HCT116 (cell line): ENCODE measurements around the gene WDHD1. TPM values are rescaled to one million over a fixed set of nuclear protein-coding genes. Genes with fewer than 3 reads are reported as not detected.

ENCODE experiments used
- ATAC-seq: fragments of 200-7000 bp; cut with Tn5 transposase; 2 replicates; pipeline ENCODE4 v1.9.1; 2020; ENCODE audit warnings: mild to moderate bottlenecking, moderate library complexity
- BruUV-seq: library from RNA; stranded (reverse); fragments of 400-500 nt; replicated peaks from 2 replicates; lab custom pipeline; 2021; lab: Mats Ljungman, UMichigan
- CTCF ChIA-PET: fragments of 300-600 bp; sonication (Branson Sonifier 250); formaldehyde crosslinking; loops from one replicate; lab custom pipeline; 2021; ENCODE audit warnings: antibody characterized with exemption; lab: Charles Lee
- POLR2A ChIA-PET: fragments of 300-600, 350-600 bp; sonication (Branson Sonifier 250); formaldehyde crosslinking; loops from one replicate; lab custom pipeline; 2021; ENCODE audit warnings: antibody characterized with exemption; lab: Charles Lee
- RAD21 ChIA-PET, 2 experiments: fragments of 300-600 bp; sonication (Branson Sonifier 250); formaldehyde crosslinking; loops; one replicate each; lab custom pipeline; 2023; ENCODE audit warnings: low total read pairs in 2 of 2; ENCODE audit not compliant: uncharacterized antibody in 2 of 2, unreplicated experiment in 2 of 2, low non-redundant PET in 1 of 2; lab: Charles Lee
- DNase-seq: peaks from one replicate; pipeline ENCODE4 v3.0.0-alpha.2; 2010; ENCODE audit warnings: low read depth, low spot score
- H2AFZ ChIP-seq: fragments of 200-600 bp; shearing (Covaris generic), sonication (generic); 2 replicates; pipeline ENCODE4 v1.6.1; 2017; ENCODE audit warnings: low read depth, mixed run types, mixed read lengths, antibody characterized with exemption, low read length; ENCODE audit not compliant: poor library complexity, severe bottlenecking
- H3K27ac ChIP-seq: 2 replicates; pipeline ENCODE4 v1.5.1; 2012; ENCODE audit warnings: low read depth, low read length
- H3K27me3 ChIP-seq: fragments of 200-600 bp; sonication (generic); 2 replicates; pipeline ENCODE4 v1.6.1; 2016; ENCODE audit warnings: mixed run types, low read length, mixed read lengths; ENCODE audit not compliant: insufficient read depth
- H3K36me3 ChIP-seq, 2 experiments: fragments of 200-500 bp in 1 of 2; fragments of 200-600 bp in 1 of 2; sonication (Bioruptor generic) in 1 of 2; sonication (generic) in 1 of 2; 2 replicates each; pipeline versions ENCODE4 v1.5.1 to v1.6.1; 2014 to 2016; ENCODE audit warnings: low read length in 2 of 2, inconsistent platforms in 1 of 2, mixed read lengths in 1 of 2, mixed run types in 1 of 2; ENCODE audit not compliant: insufficient read depth in 2 of 2, control insufficient read depth in 1 of 2
- H3K4me1 ChIP-seq, 2 experiments: fragments of 200-600 bp in 1 of 2; sonication (generic) in 1 of 2; 2 replicates each; pipeline versions ENCODE4 v1.5.1 to v1.6.1; 2012 to 2017; ENCODE audit warnings: low read length in 2 of 2, inconsistent platforms in 1 of 2, mild to moderate bottlenecking in 1 of 2, mixed read lengths in 1 of 2, mixed run types in 1 of 2, moderate library complexity in 1 of 2; ENCODE audit not compliant: insufficient read depth in 2 of 2, control insufficient read depth in 1 of 2
- H3K4me2 ChIP-seq: fragments of 200-600 bp; sonication (generic); 2 replicates; pipeline ENCODE4 v1.6.1; 2017; ENCODE audit warnings: mixed run types, low read length, mixed read lengths
- H3K4me3 ChIP-seq, 2 experiments: fragments of 200-600 bp in 1 of 2; sonication (generic) in 1 of 2; replicated peaks in 1 of 2; 2 replicates each; pipeline ENCODE4 v1.5.1; 2011 to 2016; ENCODE audit warnings: low read length in 2 of 2, control low read depth in 1 of 2, low read depth in 1 of 2, mild to moderate bottlenecking in 1 of 2, mixed read lengths in 1 of 2, mixed run types in 1 of 2
- H3K79me2 ChIP-seq: fragments of 200-600 bp; sonication (generic); 2 replicates; pipeline ENCODE4 v1.6.1; 2017; ENCODE audit warnings: mild to moderate bottlenecking, mixed run types, low read length, moderate library complexity, mixed read lengths; ENCODE audit not compliant: insufficient read depth
- H3K9ac ChIP-seq: fragments of 200-600 bp; sonication (generic); 2 replicates; pipeline ENCODE4 v1.6.1; 2016; ENCODE audit warnings: low read length, mixed read lengths
- H3K9me2 ChIP-seq: fragments of 200-600 bp; sonication (generic), shearing (Covaris generic); 2 replicates; pipeline ENCODE4 v1.6.1; 2017; ENCODE audit warnings: mixed run types, mild to moderate bottlenecking, moderate library complexity; ENCODE audit not compliant: insufficient read depth
- H3K9me3 ChIP-seq, 2 experiments: fragments of 200-500 bp in 1 of 2; fragments of 200-600 bp in 1 of 2; sonication (Bioruptor generic) in 1 of 2; sonication (generic) in 1 of 2; 2 replicates each; pipeline ENCODE4 v1.6.1; 2014 to 2017; ENCODE audit warnings: low read length in 2 of 2, mixed read lengths in 2 of 2, inconsistent platforms in 1 of 2, low read depth in 1 of 2, mild to moderate bottlenecking in 1 of 2, mixed run types in 1 of 2, moderate library complexity in 1 of 2; ENCODE audit not compliant: control insufficient read depth in 1 of 2, insufficient read depth in 1 of 2
- H4K20me1 ChIP-seq: fragments of 200-600 bp; sonication (generic), shearing (Covaris generic); 2 replicates; pipeline ENCODE4 v1.6.1; 2017; ENCODE audit warnings: mixed run types, mild to moderate bottlenecking, moderate library complexity; ENCODE audit not compliant: insufficient read depth
- CEBPB ChIP-seq: IDR thresholded peaks from 2 replicates; pipeline ENCODE4 v1.6.1; 2012; ENCODE audit warnings: low read depth
- CTCF ChIP-seq, 3 experiments: fragments of 200-600 bp in 1 of 3; sonication (generic) in 1 of 3; IDR thresholded peaks in 2 of 3; conservative IDR thresholded peaks in 1 of 3; 2 replicates each; pipeline ENCODE4 v1.5.1; 2012 to 2017; ENCODE audit warnings: low read depth in 2 of 3, low read length in 2 of 3, antibody characterized with exemption in 1 of 3, borderline replicate concordance in 1 of 3, control low read depth in 1 of 3, mild to moderate bottlenecking in 1 of 3, mixed read lengths in 1 of 3, mixed run types in 1 of 3, moderate library complexity in 1 of 3; ENCODE audit not compliant: insufficient read depth in 1 of 3
- EGR1 ChIP-seq: IDR thresholded peaks from 2 replicates; pipeline ENCODE4 v1.6.1; 2012; ENCODE audit warnings: low read depth
- EZH2 ChIP-seq: fragments of 200-600 bp; sonication (generic); IDR thresholded peaks from 2 replicates; pipeline ENCODE4 v1.6.1; 2017; ENCODE audit warnings: antibody characterized with exemption, mixed run types
- FOSL1 ChIP-seq: IDR thresholded peaks from 2 replicates; pipeline ENCODE4 v1.6.1; 2012; ENCODE audit warnings: low read depth
- JUND ChIP-seq: IDR thresholded peaks from 2 replicates; pipeline ENCODE4 v1.6.1; 2012
- MAX ChIP-seq: IDR thresholded peaks from 2 replicates; pipeline ENCODE4 v1.6.1; 2012
- POLR2A ChIP-seq: IDR thresholded peaks from 2 replicates; pipeline ENCODE4 v1.7.0; 2011; ENCODE audit warnings: borderline replicate concordance; ENCODE audit not compliant: insufficient read depth, insufficient read length; ENCODE audit errors: extremely low read depth
- POLR2AphosphoS5 ChIP-seq: IDR thresholded peaks from 2 replicates; pipeline ENCODE4 v1.6.1; 2011; ENCODE audit warnings: mild to moderate bottlenecking, low read depth, low read length, moderate library complexity
- RAD21 ChIP-seq: IDR thresholded peaks from 2 replicates; pipeline ENCODE4 v1.6.1; 2012; ENCODE audit warnings: low read depth, mild to moderate bottlenecking
- SIN3A ChIP-seq: IDR thresholded peaks from 2 replicates; pipeline ENCODE4 v1.6.1; 2012; ENCODE audit warnings: low read depth
- SRF ChIP-seq: IDR thresholded peaks from 2 replicates; pipeline ENCODE4 v1.6.1; 2012; ENCODE audit warnings: low read depth
- TCF7L2 ChIP-seq: IDR thresholded peaks from 2 replicates; pipeline ENCODE4 v1.7.0; 2011; ENCODE audit warnings: borderline replicate concordance, inconsistent platforms; ENCODE audit not compliant: insufficient read depth, insufficient read length; ENCODE audit errors: extremely low read depth
- ZBTB33 ChIP-seq: IDR thresholded peaks from 2 replicates; pipeline ENCODE4 v1.6.1; 2011; ENCODE audit warnings: mild to moderate bottlenecking, low read length, moderate library complexity; ENCODE audit not compliant: insufficient replicate concordance; ENCODE audit errors: extremely low read depth
- ZFX ChIP-seq: fragments of 450-650 bp; IDR thresholded peaks from 2 replicates; pipeline ENCODE4 v1.6.1; 2017
- ZNF274 ChIP-seq: fragments of 200-500 bp; sonication (Bioruptor generic); IDR thresholded peaks from 2 replicates; pipeline ENCODE4 v1.6.1; 2014; ENCODE audit warnings: mild to moderate bottlenecking, low read depth, low read length, inconsistent platforms
- intact Hi-C: fragments of 100-400 bp; cut with micrococcal nuclease; formaldehyde crosslinking; loops from 2 replicates; pipeline ENCODE4 v1.10.0; 2022
- total RNA-seq: library from RNA; stranded (reverse); gene quantifications from one replicate; pipeline ENCODE4 v1.2.1, GENCODE V29; 2021; ENCODE audit not compliant: unreplicated experiment

Gene WDHD1
- total RNA-seq, 1 experiment from 2014 or later: 44.3 TPM

GRCh38 chr14:55066223-55066622, 39.3 kb upstream of the WDHD1 start:
- Histone ChIP-seq H3K27me3 (no peaks in the 10 kb centered on the region), H3K4me3 (no peak overlapping the region), H3K4me2 (no peak overlapping the region), H3K9me2 (no peaks in the 10 kb centered on the region), H3K27ac (no peak overlapping the region), H3K4me1 (peaks cover 0 to 8% of the 10 kb centered on the region in 2 experiments; a peak in 2 of 4 replicates), H3K9me3 (no peaks in the 10 kb centered on the region), H3K79me2 (peaks cover 38% of the 10 kb centered on the region), H2AFZ (no peak overlapping the region), H3K9ac (no peak overlapping the region), H3K36me3 (peaks cover 26 to 43% of the 10 kb centered on the region in 2 experiments), H4K20me1 (peaks cover 14% of the 10 kb centered on the region; the same call in 1 of the 2 replicates)
- RAD21 ChIA-PET: interaction anchor here in 1 of 2 experiments (0.7 kb wide), 1 partner anchor 15 kb away, joined by 3 read pairs; no protein-coding TSS in a partner anchor
- intact Hi-C loops: no loop called here
- DNase-seq (no peak), ATAC-seq (no peak)
- CTCF ChIA-PET: interaction anchor here (1.3 to 1.4 kb wide), 2 partner anchors 15 to 204 kb away, joined by 3 read pairs; partner anchors contain the start of gene MAPK1IP1L
- no TSS peak for BruUV-seq
- TF ChIP-seq EGR1 (no peak), ZFX (no peak), CEBPB (no peak), EZH2 (no peak), POLR2A (no peak), FOSL1 (no peak), POLR2AphosphoS5 (no peak), TCF7L2 (no peak), SRF (no peak), MAX (no peak), ZNF274 (no peak), JUND (no peak), SIN3A (no peak), CTCF (IDR thresholded peaks at IDR 0.05 in 2 of 3, conservative IDR thresholded peaks at IDR 0.05 in 1 of 3; ENCODE audit: borderline replicate concordance in 1 of 3, insufficient read depth in 1 of 3, low read depth in 2 of 3, low read length in 2 of 3) (no peak), RAD21 (no peak), ZBTB33 (no peak)
- POLR2A ChIA-PET: interaction anchor here (0.9 to 1.7 kb wide), 2 partner anchors 8 to 11 kb away, joined by 3 to 4 read pairs; no protein-coding TSS in a partner anchor
